Transverse colon (tissue), 4 donors: Measurements from ENCODE around the gene SZT2. TPM values are rescaled to one million over a fixed set of nuclear protein-coding genes. Genes with fewer than 3 reads are reported as not detected.
"Not testable (repeated sequence)": the region's sequence is repeated elsewhere in the genome, so short reads cannot be mapped to it uniquely, and the experiment has no call there.

Experiments
- DNase-seq: peaks from one replicate; pipeline ENCODE4 v3.0.0-alpha.2; 2019
- H3K27ac ChIP-seq, 4 donors: fragments of 200-600 bp; sonication (generic); 2 replicates each; pipeline ENCODE4 v1.5.1; 2016 to 2018; ENCODE audit warnings: inconsistent platforms in 4 of 4
- H3K27me3 ChIP-seq: fragments of 200-600 bp; sonication (generic); 2 replicates; pipeline ENCODE4 v1.5.1; 2017; ENCODE audit warnings: inconsistent platforms
- H3K36me3 ChIP-seq, 4 donors: fragments of 200-600 bp; sonication (generic); 2 replicates each; pipeline ENCODE4 v1.5.1; 2017 to 2019; ENCODE audit warnings: inconsistent platforms in 4 of 4
- H3K4me1 ChIP-seq, 4 donors: fragments of 200-600 bp; sonication (generic); 2 replicates each; pipeline ENCODE4 v1.5.1; 2017 to 2020; ENCODE audit warnings: inconsistent platforms in 4 of 4
- H3K4me3 ChIP-seq, 4 donors: fragments of 200-600 bp; sonication (generic); 1 replicate in 1 of 4; 2 replicates in 3 of 4; pipeline versions ENCODE4 v1.5.1 to v1.6.1; 2017 to 2019; ENCODE audit warnings: inconsistent platforms in 4 of 4
- H3K9me3 ChIP-seq, 2 donors: fragments of 200-600 bp; sonication (generic); 2 replicates each; pipeline ENCODE4 v1.5.1; 2017 to 2019; ENCODE audit warnings: inconsistent platforms in 2 of 2
- CTCF ChIP-seq, 5 experiments: fragments of 200-600 bp in 3 of 5; fragments of 450-650 bp in 2 of 5; sonication (generic) in 3 of 5; IDR thresholded peaks; 1 replicate in 2 of 5; 2 replicates in 3 of 5; pipeline ENCODE4 v1.5.1; 2016 to 2017; ENCODE audit warnings: antibody characterized with exemption in 5 of 5, inconsistent platforms in 3 of 5, mild to moderate bottlenecking in 2 of 5, moderate library complexity in 1 of 5
- EP300 ChIP-seq: sonication (generic); formaldehyde crosslinking; IDR thresholded peaks from one replicate; pipeline ENCODE4 v1.6.1; 2017; ENCODE audit warnings: antibody characterized with exemption, low read depth
- POLR2A ChIP-seq: fragments of 450-650 bp; IDR thresholded peaks from one replicate; pipeline ENCODE4 v1.6.1; 2016; ENCODE audit warnings: antibody characterized with exemption, mild to moderate bottlenecking, moderate library complexity
- POLR2AphosphoS5 ChIP-seq, 3 donors: sonication (generic); formaldehyde crosslinking; IDR thresholded peaks; one replicate each; pipeline ENCODE4 v1.6.1; 2016; ENCODE audit warnings: antibody characterized with exemption in 3 of 3
- WGBS, 2 donors: methylation state at CpG; one replicate each; pipeline ENCODE4 v1.1.5; 2018; ENCODE audit warnings: low coverage in 1 of 2; 5-methylcytosine and 5-hydroxymethylcytosine counted together
- in situ Hi-C, 4 donors: fragments of 200-750 bp; cut with MboI; loops; one replicate each; pipeline versions ENCODE4 v1.15.0 to v1.15.1; 2017; ENCODE audit warnings: low sequenced_read_pairs in 3 of 4, low pct_ligation_motif_present in 1 of 4, low pct_unique_long_range_greater_than_20kb in 1 of 4
- intact Hi-C: fragments of 100-400 bp; cut with DNase I; formaldehyde crosslinking; loops from one replicate; pipeline ENCODE4 v1.15.1; 2023; ENCODE audit warnings: low total_unique reads
- total RNA-seq, 4 donors: library from RNA; depleted of rRNA; stranded (reverse); fragments of >200 nt; gene quantifications; one replicate each; pipeline ENCODE4 v1.1.0, GENCODE V29; 2016

Gene SZT2
- total RNA-seq, 4 donors from 2014 or later = 43.1 to 106 (median 82.2) TPM

- H3K36me3 ChIP-seq = no peaks in the 10 kb centered on the region
- no peaks in the 10 kb centered on the region for H3K4me1 ChIP-seq
- no peaks in the 10 kb centered on the region for H3K9me3 ChIP-seq
- no peak overlapping the region for H3K4me3 ChIP-seq
- intact Hi-C loops (no loop called here), in situ Hi-C loops (no loop called here)
- TF ChIP-seq CTCF (IDR thresholded peaks at IDR 0.05) = no peak
- TF ChIP-seq POLR2A = no peak
- TF ChIP-seq POLR2AphosphoS5 (IDR thresholded peaks at IDR 0.05) = no peak
- no peak for TF ChIP-seq EP300
- no peak for DNase-seq
- WGBS, 2 donors = 61 to 70% methylated on average over 3 to 4 of the region's 4 CpGs
- H3K27me3 ChIP-seq = no peaks in the 10 kb centered on the region
- H3K27ac ChIP-seq = no peak overlapping the region
These were observed 83.8 kb downstream of the SZT2 start for GRCh38 chr1:43473463-43473862.

DNA sequence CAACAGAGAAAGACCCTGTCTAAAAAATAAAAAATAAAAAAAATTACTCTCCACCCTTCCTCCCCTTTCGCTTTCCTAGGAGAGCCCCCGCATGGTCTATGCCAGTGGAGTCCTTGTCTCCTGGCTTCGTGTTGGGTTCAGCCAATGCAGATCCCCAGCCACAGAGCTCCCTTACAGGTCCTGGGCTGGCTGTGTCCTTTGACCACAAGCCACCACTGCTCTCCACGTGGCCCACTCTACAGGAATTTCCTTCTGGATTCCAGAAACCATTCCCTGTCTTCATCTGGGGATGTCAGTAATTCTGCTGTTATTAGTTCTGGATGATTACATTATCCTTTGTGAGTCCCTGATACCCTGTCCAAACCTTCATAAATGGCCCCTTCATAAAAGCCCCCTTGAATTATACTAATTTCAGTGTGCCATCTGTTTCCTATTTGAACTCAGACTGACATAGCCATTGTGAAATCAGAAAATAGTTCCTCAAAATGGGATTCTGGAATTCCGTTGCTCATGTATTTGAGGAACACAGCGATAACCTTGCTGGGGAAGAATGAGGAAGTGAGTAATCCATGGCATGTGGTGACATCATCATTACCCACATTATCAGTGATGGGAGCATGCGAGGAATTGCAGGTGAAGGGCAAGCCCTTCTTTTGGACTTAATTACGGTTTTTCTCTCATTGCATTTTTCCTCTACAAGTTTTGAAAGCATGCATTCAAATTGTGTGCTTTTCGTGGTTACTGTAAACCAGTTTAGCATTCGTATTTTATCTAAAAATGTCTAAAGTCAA, 86.1 kb downstream of the SZT2 start:
- H3K36me3 ChIP-seq, H3K27me3 ChIP-seq, H3K27ac ChIP-seq, in situ Hi-C loops, DNase-seq, H3K9me3 ChIP-seq, H3K4me1 ChIP-seq, H3K4me3 ChIP-seq, intact Hi-C loops: not testable (repeated sequence)
- 48 to 49% methylated on average over 6 to 10 of the region's 10 CpGs for whole genome bisulfite sequencing, 2 donors

- no peak for TF ChIP-seq EP300
- no peak for TF ChIP-seq CTCF (IDR thresholded peaks at IDR 0.05)
- no peak for TF ChIP-seq POLR2A
- TF ChIP-seq POLR2AphosphoS5 (IDR thresholded peaks at IDR 0.05) = no peak
- intact Hi-C loops (no loop called here), in situ Hi-C loops (no loop called here)
- Histone ChIP-seq H3K4me3 (no peak overlapping the region), H3K27me3 (no peaks in the 10 kb centered on the region), H3K9me3 (no peaks in the 10 kb centered on the region), H3K36me3 (no peaks in the 10 kb centered on the region), H3K4me1 (peaks cover 0 to 6% (median 0%) of the 10 kb centered on the region in 4 donors), H3K27ac (no peak overlapping the region)
- WGBS, 2 donors = 95 to 100% methylated on average over 1 of the region's 1 CpG
- no peak for DNase-seq
These were observed 88.0 kb downstream of the SZT2 start for GRCh38 chr1:43477716-43478115.

GRCh38 chr1:43479414-43479813, 89.7 kb downstream of the SZT2 start:
- in situ Hi-C loops (no loop called here), intact Hi-C loops (no loop called here)
- Histone ChIP-seq H3K4me1 (peaks cover 0 to 6% (median 0%) of the 10 kb centered on the region in 4 donors), H3K4me3 (no peak overlapping the region), H3K27me3 (no peaks in the 10 kb centered on the region), H3K36me3 (no peaks in the 10 kb centered on the region), H3K9me3 (no peaks in the 10 kb centered on the region), H3K27ac (no peak overlapping the region)
- TF ChIP-seq EP300 (no peak), POLR2A (no peak), CTCF (IDR thresholded peaks at IDR 0.05) (no peak), POLR2AphosphoS5 (IDR thresholded peaks at IDR 0.05) (no peak)
- no peak for DNase-seq
- 62 to 78% methylated on average over 3 of the region's 3 CpGs for WGBS, 2 donors

DNA sequence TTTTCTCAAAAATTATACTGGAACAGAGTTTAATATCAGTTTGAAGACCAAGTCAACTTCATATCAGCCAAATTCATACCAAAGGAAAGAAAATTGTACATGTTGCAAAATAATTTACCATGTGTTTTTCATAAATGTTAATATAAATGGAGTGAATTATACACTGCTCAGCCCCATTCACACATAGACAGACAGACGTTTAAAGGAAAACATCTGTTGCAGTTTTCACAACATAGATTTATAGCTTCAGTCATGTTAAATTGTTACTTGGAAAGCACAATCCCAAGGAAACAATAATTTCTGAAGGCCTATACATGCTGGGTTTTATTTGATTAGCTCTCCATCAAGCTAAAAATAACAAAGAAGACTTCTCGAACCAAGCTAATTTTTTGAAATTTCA, 91.8 kb downstream of the SZT2 start:
- DNase-seq = no peak
- in situ Hi-C loops = no loop called here
- Histone ChIP-seq H3K36me3 (no peaks in the 10 kb centered on the region), H3K27me3 (no peaks in the 10 kb centered on the region), H3K9me3 (no peaks in the 10 kb centered on the region), H3K27ac (peak overlapping the region in 1 of 4 donors; percentile 55), H3K4me3 (no peak overlapping the region), H3K4me1 (peaks cover 0 to 6% (median 0%) of the 10 kb centered on the region in 4 donors)
- intact Hi-C loops = no loop called here
- 63% methylated on average over 2 of the region's 2 CpGs for WGBS, 2 donors
- TF ChIP-seq EP300 (no peak), POLR2A (no peak), POLR2AphosphoS5 (IDR thresholded peaks at IDR 0.05) (no peak), CTCF (IDR thresholded peaks at IDR 0.05) (no peak)
